SH-SY5Y (cell line): ENCODE data around the gene EPHA1.

Experiments
- GATA2 ChIP-seq: IDR thresholded peaks from 2 replicates; pipeline ENCODE4 v1.6.1; 2011; ENCODE audit warnings: mild to moderate bottlenecking, low read depth, low read length
- GATA3 ChIP-seq: IDR thresholded peaks from 2 replicates; pipeline ENCODE4 v1.6.1; 2011; ENCODE audit warnings: low read depth, mild to moderate bottlenecking, low read length, moderate library complexity

EPHA1 gene

GRCh38 chr7:143408686-143409561, at the start of gene EPHA1:
EPHA1 (minus strand) TSS chr7:143408856; CDS start chr7:143408805, 51 bp downstream.
- no peak for TF ChIP-seq GATA2
- TF ChIP-seq GATA3 = no peak

- no peak for TF ChIP-seq GATA2
- no peak for TF ChIP-seq GATA3
These were observed 49.6 kb upstream of the EPHA1 start for GRCh38 chr7:143458263-143458662.

- TF ChIP-seq GATA3 (no peak), GATA2 (no peak)
These were observed 48.5 kb upstream of the EPHA1 start for GRCh38 chr7:143456992-143457793.

GRCh38 chr7:143455942-143456341, 47.3 kb upstream of the EPHA1 start:
- TF ChIP-seq GATA2 = no peak
- no peak for TF ChIP-seq GATA3

GRCh38 chr7:143455491-143455890, 46.8 kb upstream of the EPHA1 start:
- TF ChIP-seq GATA2 = no peak
- no peak for TF ChIP-seq GATA3

GRCh38 chr7:143454091-143454680, 45.5 kb upstream of the EPHA1 start:
- TF ChIP-seq GATA3 (no peak), GATA2 (no peak)

GRCh38 chr7:143452495-143452894, 43.8 kb upstream of the EPHA1 start:
- TF ChIP-seq GATA2 = no peak
- no peak for TF ChIP-seq GATA3

- TF ChIP-seq GATA3 (no peak), GATA2 (no peak)
These were observed 43.1 kb upstream of the EPHA1 start for GRCh38 chr7:143451746-143452145.

- TF ChIP-seq GATA2 (no peak), GATA3 (no peak)
These were observed 42.5 kb upstream of the EPHA1 start for GRCh38 chr7:143451122-143451521.

GRCh38 chr7:143449793-143450192, 41.1 kb upstream of the EPHA1 start:
- no peak for TF ChIP-seq GATA2
- TF ChIP-seq GATA3 = no peak

GRCh38 chr7:143448429-143448828, 39.8 kb upstream of the EPHA1 start:
- TF ChIP-seq GATA3 = no peak
- TF ChIP-seq GATA2 = no peak

GRCh38 chr7:143447466-143447865, 38.8 kb upstream of the EPHA1 start:
- TF ChIP-seq GATA3 (no peak), GATA2 (no peak)

GRCh38 chr7:143444785-143445184, 36.1 kb upstream of the EPHA1 start:
- no peak for TF ChIP-seq GATA3
- no peak for TF ChIP-seq GATA2

GRCh38 chr7:143444063-143444782, 35.6 kb upstream of the EPHA1 start:
- no peak for TF ChIP-seq GATA3
- TF ChIP-seq GATA2 = no peak

- TF ChIP-seq GATA3 (no peak), GATA2 (no peak)
These were observed 34.5 kb upstream of the EPHA1 start, which contains the start of gene TAS2R60 for GRCh38 chr7:143443153-143443552. TAS2R60 (plus strand) TSS chr7:143443453; CDS start chr7:143443453, 0 bp downstream.
